Mucosa of rectum (tissue), 2 donors: ENCODE data around the gene ARSI.
"Not testable (repeated sequence)": the region's sequence is repeated elsewhere in the genome, so short reads cannot be mapped to it uniquely, and the experiment has no call there.

Source experiments
- H3K27ac ChIP-seq, 2 donors: one replicate each; pipeline ENCODE4 v1.7.0; 2013; ENCODE audit warnings: inconsistent platforms in 2 of 2, low read depth in 2 of 2, low read length in 2 of 2
- H3K27me3 ChIP-seq, 2 donors: one replicate each; pipeline ENCODE4 v1.7.0; 2013; ENCODE audit warnings: low read length in 2 of 2; ENCODE audit not compliant: control insufficient read depth in 2 of 2, insufficient read depth in 2 of 2
- H3K36me3 ChIP-seq, 2 donors: one replicate each; pipeline ENCODE4 v1.7.0; 2013; ENCODE audit warnings: low read length in 2 of 2; ENCODE audit not compliant: control insufficient read depth in 2 of 2, insufficient read depth in 2 of 2
- H3K4me1 ChIP-seq, 2 donors: one replicate each; pipeline ENCODE4 v1.7.0; 2013; ENCODE audit warnings: low read length in 2 of 2, mild to moderate bottlenecking in 1 of 2; ENCODE audit not compliant: control insufficient read depth in 2 of 2, insufficient read depth in 2 of 2
- H3K4me3 ChIP-seq, 2 donors: one replicate each; pipeline ENCODE4 v1.7.0; 2013; ENCODE audit warnings: low read length in 2 of 2
- H3K9ac ChIP-seq, 2 donors: one replicate each; pipeline ENCODE4 v1.7.0; 2013; ENCODE audit warnings: low read length in 2 of 2, low read depth in 1 of 2, mild to moderate bottlenecking in 1 of 2
- H3K9me3 ChIP-seq, 2 donors: one replicate each; pipeline ENCODE4 v1.7.0; 2013; ENCODE audit warnings: low read length in 2 of 2; ENCODE audit not compliant: control insufficient read depth in 2 of 2
- donor health status: healthy.
- donor health status: Normal muscosa, but diverticular disease.

The ARSI gene

GRCh38 chr5:150248946-150249345 is 53.8 kb downstream of the ARSI start:
- H3K9ac ChIP-seq = no peak overlapping the region
- no peaks in the 10 kb centered on the region for H3K9me3 ChIP-seq
- H3K4me1 ChIP-seq = no peaks in the 10 kb centered on the region
- no peaks in the 10 kb centered on the region for H3K27me3 ChIP-seq
- H3K27ac ChIP-seq = no peak overlapping the region
- H3K4me3 ChIP-seq = no peak overlapping the region
- no peaks in the 10 kb centered on the region for H3K36me3 ChIP-seq

GRCh38 chr5:150248493-150248892 is 54.2 kb downstream of the ARSI start:
- not testable (repeated sequence) for H3K36me3 ChIP-seq, H3K9ac ChIP-seq, H3K9me3 ChIP-seq

GRCh38 chr5:150247726-150248125 is 55.0 kb downstream of the ARSI start:
- H3K4me1 ChIP-seq = no peaks in the 10 kb centered on the region
- no peak overlapping the region for H3K4me3 ChIP-seq
- no peak overlapping the region for H3K9ac ChIP-seq
- H3K9me3 ChIP-seq = no peaks in the 10 kb centered on the region
- H3K27ac ChIP-seq = no peak overlapping the region
- no peaks in the 10 kb centered on the region for H3K27me3 ChIP-seq
- H3K36me3 ChIP-seq = no peaks in the 10 kb centered on the region

More at GRCh38 chr5:150248493-150248892, 54.2 kb downstream of the ARSI start:
- H3K27me3 ChIP-seq, H3K27ac ChIP-seq, H3K4me3 ChIP-seq, H3K4me1 ChIP-seq: not testable (repeated sequence)

DNA sequence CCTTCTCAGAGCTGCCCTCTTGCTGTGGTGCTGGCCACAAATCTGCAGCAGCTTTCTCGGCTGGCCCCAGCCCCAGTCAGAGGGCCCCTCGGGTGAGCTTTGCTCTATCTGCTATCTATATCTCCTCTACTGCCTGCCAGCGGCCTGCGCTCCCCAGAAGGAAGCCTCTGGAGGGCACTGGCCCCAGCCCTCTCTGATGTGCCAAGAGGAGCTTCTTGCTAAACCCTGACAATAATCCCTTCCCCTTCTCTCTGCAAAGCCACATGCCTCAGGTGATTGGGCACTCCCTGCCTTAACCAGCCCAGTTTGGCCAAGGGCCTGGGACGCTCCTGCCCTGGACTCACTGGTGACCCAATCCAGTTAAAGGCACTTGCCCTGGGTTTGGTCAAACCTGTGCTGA is 55.9 kb downstream of the ARSI start:
- Histone ChIP-seq H3K4me3 (no peak overlapping the region), H3K9me3 (no peaks in the 10 kb centered on the region), H3K27me3 (no peaks in the 10 kb centered on the region), H3K27ac (no peak overlapping the region), H3K9ac (no peak overlapping the region), H3K36me3 (no peaks in the 10 kb centered on the region), H3K4me1 (no peaks in the 10 kb centered on the region)

- Histone ChIP-seq H3K27ac (no peak overlapping the region), H3K9ac (no peak overlapping the region)
Observed at GRCh38 chr5:150246429-150246828, 56.3 kb downstream of the ARSI start.

More at GRCh38 chr5:150246429-150246828, 56.3 kb downstream of the ARSI start:
- Histone ChIP-seq H3K27me3 (no peaks in the 10 kb centered on the region), H3K9me3 (no peaks in the 10 kb centered on the region), H3K4me3 (no peak overlapping the region), H3K4me1 (no peaks in the 10 kb centered on the region), H3K36me3 (no peaks in the 10 kb centered on the region)
